Peyer's patch (tissue), 4 donors: ENCODE measurements around the gene P2RX3.

Experiments
- CTCF ChIP-seq, 6 experiments: fragments of 450-650 bp in 4 of 6; fragments of 200-600 bp in 2 of 6; sonication (generic) in 1 of 6; IDR thresholded peaks; one replicate each; pipeline ENCODE4 v1.5.1; 2017 to 2019; ENCODE audit warnings: antibody characterized with exemption in 6 of 6, mild to moderate bottlenecking in 3 of 6, moderate library complexity in 1 of 6
- POLR2A ChIP-seq, 2 donors: fragments of 450-650 bp; IDR thresholded peaks; one replicate each; pipeline ENCODE4 v1.5.1; 2017; ENCODE audit warnings: antibody characterized with exemption in 2 of 2, mild to moderate bottlenecking in 2 of 2, moderate library complexity in 2 of 2

DNA sequence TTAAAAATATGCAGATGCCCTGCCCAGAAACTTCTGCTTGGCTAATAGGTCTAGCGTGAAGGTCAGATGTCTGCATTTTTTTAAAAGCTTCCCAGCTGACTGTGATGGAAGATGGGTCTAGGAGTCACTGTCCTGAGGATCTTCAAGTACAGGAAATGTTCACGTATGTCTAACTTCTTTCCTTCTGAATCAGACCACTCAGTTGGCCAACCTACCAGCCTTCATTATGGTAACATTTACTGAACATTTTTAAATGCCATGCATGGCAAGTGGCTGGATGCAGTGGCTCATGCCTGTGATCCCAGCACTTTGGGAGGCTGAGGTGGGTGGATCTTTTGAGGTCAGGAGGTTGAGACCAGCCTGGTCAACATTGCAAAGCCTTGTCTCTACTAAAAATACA, 53.4 kb downstream of the P2RX3 start:
- no peak for TF ChIP-seq CTCF (IDR thresholded peaks at IDR 0.05)
- no peak for TF ChIP-seq POLR2A (IDR thresholded peaks at IDR 0.05)
